Measurements from ENCODE around the gene PGAM2.

PGAM2 gene

GRCh38 chr7:44103923-44104859, 38.8 kb upstream of the PGAM2 start, which contains the start of gene AEBP1:
TSS of gene AEBP1 (plus strand) at chr7:44104345. CDS start at chr7:44104666, 321 bp downstream.
- no peak for DNase-seq (ENCODE audit: low read depth, low spot score)
- peak within 1 kb of the TSS; percentile 92 for H3K4me3 ChIP-seq (ENCODE audit: low read length)

- peak overlapping the region; percentile 49 for H3K4me3 ChIP-seq (ENCODE audit: low read length)
- DNase-seq (ENCODE audit: low read depth, low spot score): no peak
Measured at GRCh38 chr7:44103566-44103922, 38.2 kb upstream of the PGAM2 start.

GRCh38 chr7:44102846-44103565, 37.6 kb upstream of the PGAM2 start:
- peak overlapping the region; percentile 49; the same call in 1 of the 2 replicates for H3K4me3 ChIP-seq (ENCODE audit: low read length)

GRCh38 chr7:44101966-44102845, 36.8 kb upstream of the PGAM2 start:
- H3K4me3 ChIP-seq (ENCODE audit: low read length): no peak overlapping the region

More at GRCh38 chr7:44102846-44103565, 37.6 kb upstream of the PGAM2 start:
- DNase-seq (ENCODE audit: low read depth, low spot score): no peak

GRCh38 chr7:44101303-44101965, 36.1 kb upstream of the PGAM2 start:
- DNase-seq (ENCODE audit: low read depth, low spot score): no peak
- no peak overlapping the region for H3K4me3 ChIP-seq (ENCODE audit: low read length)

More at GRCh38 chr7:44101966-44102845, 36.8 kb upstream of the PGAM2 start:
- no peak for DNase-seq (ENCODE audit: low read depth, low spot score)

GRCh38 chr7:44100458-44101302, 35.3 kb upstream of the PGAM2 start:
- no peak overlapping the region for H3K4me3 ChIP-seq (ENCODE audit: low read length)
- DNase-seq (ENCODE audit: low read depth, low spot score): no peak

GRCh38 chr7:44099669-44100068, 34.3 kb upstream of the PGAM2 start:
- DNase-seq (ENCODE audit: low read depth, low spot score): no peak
- no peak overlapping the region for H3K4me3 ChIP-seq (ENCODE audit: low read length)

GRCh38 chr7:44098092-44099068, 33.0 kb upstream of the PGAM2 start:
- H3K4me3 ChIP-seq (ENCODE audit: low read length): peak overlapping the region; percentile 32; the same call in 1 of the 2 replicates
- peak; percentile 63 for DNase-seq (ENCODE audit: low read depth, low spot score)

GRCh38 chr7:44097064-44097932, 31.9 kb upstream of the PGAM2 start:
- DNase-seq (ENCODE audit: low read depth, low spot score): peak; percentile 98
- H3K4me3 ChIP-seq (ENCODE audit: low read length): peak overlapping the region; percentile 37

- DNase-seq (ENCODE audit: low read depth, low spot score): no peak
- no peak overlapping the region for H3K4me3 ChIP-seq (ENCODE audit: low read length)
Measured at GRCh38 chr7:44096326-44096881, 31.0 kb upstream of the PGAM2 start.

- DNase-seq (ENCODE audit: low read depth, low spot score): no peak
- no peak overlapping the region for H3K4me3 ChIP-seq (ENCODE audit: low read length)
Measured at GRCh38 chr7:44095781-44096180, 30.4 kb upstream of the PGAM2 start.

GRCh38 chr7:44094883-44095592, 29.7 kb upstream of the PGAM2 start:
- DNase-seq (ENCODE audit: low read depth, low spot score): no peak
- no peak overlapping the region for H3K4me3 ChIP-seq (ENCODE audit: low read length)

GRCh38 chr7:44094365-44094764, 29.0 kb upstream of the PGAM2 start:
- H3K4me3 ChIP-seq (ENCODE audit: low read length): no peak overlapping the region
- DNase-seq (ENCODE audit: low read depth, low spot score): no peak

GRCh38 chr7:44093102-44093641, 27.8 kb upstream of the PGAM2 start:
- no peak for DNase-seq (ENCODE audit: low read depth, low spot score)
- H3K4me3 ChIP-seq (ENCODE audit: low read length): no peak overlapping the region

Measured in Jurkat, Clone E6-1 (cell line).